Measurements from ENCODE around the gene RNF180. TPM values are rescaled to one million over a fixed set of nuclear protein-coding genes. Genes with fewer than 3 reads are reported as not detected.

The RNF180 gene
- total RNA-seq, 1 donor from 2014 or later, result 8.6 TPM

GRCh38 chr5:64145216-64145895 is 20.3 kb upstream of the RNF180 start:
- H3K4me3 Mint-ChIP-seq, result no peak overlapping the region
- H3K36me3 Mint-ChIP-seq, result no peaks in the 10 kb centered on the region
- no peak overlapping the region for H3K27ac Mint-ChIP-seq
- TF ChIP-seq CTCF (IDR thresholded peaks at IDR 0.05; ENCODE audit: unreplicated experiment), result no peak
- H3K4me1 Mint-ChIP-seq, result peaks cover 2% of the 10 kb centered on the region
- peaks cover 4% of the 10 kb centered on the region for H3K27me3 Mint-ChIP-seq (ENCODE audit: low read depth)
- H3K9me3 Mint-ChIP-seq, result no peaks in the 10 kb centered on the region
- no peak for DNase-seq (ENCODE audit: low spot score in 2 of 2, unreplicated experiment in 2 of 2)

DNA sequence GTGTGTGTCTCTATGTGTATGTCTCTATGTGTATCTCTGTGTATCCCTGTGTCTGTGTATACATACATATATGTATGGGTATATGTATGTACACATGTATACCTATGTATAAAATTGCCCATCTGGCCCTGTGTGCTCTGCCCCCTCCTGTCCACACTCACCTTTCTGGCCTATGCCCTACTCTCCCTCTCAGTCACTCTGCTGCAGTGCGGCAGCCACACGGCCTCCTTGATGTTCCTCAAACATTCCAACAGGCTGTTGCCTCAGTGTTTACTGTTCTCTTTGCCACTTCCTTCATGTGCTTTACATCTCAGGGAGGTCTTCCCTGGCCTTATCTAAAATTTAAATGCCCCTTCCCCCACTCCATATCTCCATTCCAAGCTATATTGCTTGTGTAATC is 18.3 kb upstream of the RNF180 start:
- Mint-ChIP-seq H3K4me1 (peaks cover 8% of the 10 kb centered on the region), H3K36me3 (no peaks in the 10 kb centered on the region), H3K4me3 (no peak overlapping the region), H3K9me3 (no peaks in the 10 kb centered on the region), H3K27ac (no peak overlapping the region), H3K27me3 (ENCODE audit: low read depth) (peaks cover 1% of the 10 kb centered on the region)
- DNase-seq (ENCODE audit: low spot score in 2 of 2, unreplicated experiment in 2 of 2), result no peak
- TF ChIP-seq CTCF (IDR thresholded peaks at IDR 0.05; ENCODE audit: unreplicated experiment), result no peak

DNA sequence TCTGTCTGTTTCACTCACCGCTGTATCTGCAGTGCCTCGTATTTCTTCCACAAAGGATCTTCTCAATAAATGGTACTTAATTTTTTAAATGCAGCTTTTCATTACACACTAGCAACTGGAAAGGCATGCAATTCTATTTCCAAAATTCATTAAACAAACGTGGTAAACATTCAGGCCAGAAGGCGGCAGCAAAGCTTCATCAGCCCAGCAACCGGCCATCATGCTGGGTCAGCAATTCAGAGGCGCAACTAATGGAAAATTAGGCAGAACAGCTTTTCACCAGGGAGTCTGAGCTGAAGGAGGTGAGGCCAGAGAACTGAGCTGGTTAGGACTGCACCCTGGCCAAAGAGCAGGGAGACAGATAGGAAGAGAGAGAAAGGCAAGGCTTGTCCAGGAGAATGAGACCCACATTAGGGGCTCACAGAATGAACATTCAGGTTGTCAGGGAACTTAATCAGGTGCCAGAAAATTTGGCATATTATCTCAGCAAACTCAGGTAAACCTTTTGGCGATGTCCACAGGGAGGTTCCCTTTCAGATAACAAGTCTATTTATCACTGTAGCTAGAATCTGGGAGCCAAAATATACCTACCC is 17.7 kb upstream of the RNF180 start:
- DNase-seq (ENCODE audit: low spot score in 2 of 2, unreplicated experiment in 2 of 2), result peak in 1 of 2 experiments; percentile 67
- no peaks in the 10 kb centered on the region for H3K9me3 Mint-ChIP-seq
- H3K4me1 Mint-ChIP-seq, result peaks cover 8% of the 10 kb centered on the region
- H3K4me3 Mint-ChIP-seq, result no peak overlapping the region
- peaks cover 1% of the 10 kb centered on the region for H3K27me3 Mint-ChIP-seq (ENCODE audit: low read depth)
- TF ChIP-seq CTCF (IDR thresholded peaks at IDR 0.05; ENCODE audit: unreplicated experiment), result peak; percentile 65
- no peak overlapping the region for H3K27ac Mint-ChIP-seq
- no peaks in the 10 kb centered on the region for H3K36me3 Mint-ChIP-seq

DNA sequence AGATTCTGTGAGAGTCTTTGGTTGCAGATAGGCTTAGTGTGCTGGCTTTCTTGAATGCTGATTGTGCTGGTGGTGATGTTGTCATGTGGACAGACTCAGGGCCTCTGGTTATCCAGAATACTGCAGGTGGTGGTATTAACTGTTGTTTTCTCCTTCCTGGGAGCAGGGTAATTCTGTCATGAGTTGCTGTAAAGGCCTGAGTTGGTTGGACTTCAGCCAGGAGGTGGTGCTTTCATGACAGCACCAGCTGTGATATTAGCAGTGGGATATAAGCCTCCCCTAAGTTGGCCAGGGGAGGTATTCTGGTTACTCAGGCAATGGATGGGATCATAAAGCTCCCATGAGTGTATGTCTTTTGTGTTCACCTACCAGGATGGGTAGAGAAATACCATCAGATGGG is 16.4 kb upstream of the RNF180 start:
- Mint-ChIP-seq H3K27me3 (ENCODE audit: low read depth) (peaks cover 2% of the 10 kb centered on the region), H3K27ac (no peak overlapping the region), H3K36me3 (no peaks in the 10 kb centered on the region), H3K9me3 (peaks cover 10% of the 10 kb centered on the region), H3K4me3 (no peak overlapping the region), H3K4me1 (peaks cover 8% of the 10 kb centered on the region)
- DNase-seq (ENCODE audit: low spot score in 2 of 2, unreplicated experiment in 2 of 2), result no peak
- TF ChIP-seq CTCF (IDR thresholded peaks at IDR 0.05; ENCODE audit: unreplicated experiment), result no peak

GRCh38 chr5:64149857-64150521 is 15.7 kb upstream of the RNF180 start:
- no peak overlapping the region for H3K4me3 Mint-ChIP-seq
- H3K9me3 Mint-ChIP-seq, result peaks cover 10% of the 10 kb centered on the region
- H3K27me3 Mint-ChIP-seq (ENCODE audit: low read depth), result peaks cover 2% of the 10 kb centered on the region
- H3K27ac Mint-ChIP-seq, result no peak overlapping the region
- H3K36me3 Mint-ChIP-seq, result no peaks in the 10 kb centered on the region
- peaks cover 8% of the 10 kb centered on the region for H3K4me1 Mint-ChIP-seq
- no peak for DNase-seq (ENCODE audit: low spot score in 2 of 2, unreplicated experiment in 2 of 2)
- no peak for TF ChIP-seq CTCF (IDR thresholded peaks at IDR 0.05; ENCODE audit: unreplicated experiment)

Data from mesothelial cell of epicardium (in vitro differentiated cells).